GM19025 (cell line): Measurements from ENCODE around the gene TPST2.

Source experiments
- ATAC-seq: cut with Tn5 transposase; IDR thresholded peaks from one replicate; pipeline ENCODE4 v1.9.1; 2021; ENCODE audit warnings: mild to moderate bottlenecking, low read depth, moderate library complexity; ENCODE audit not compliant: unreplicated experiment

The TPST2 gene

GRCh38 chr22:26559961-26560575 is 29.9 kb downstream of the TPST2 start:
- no peak for ATAC-seq

- ATAC-seq: no peak
Observed at GRCh38 chr22:26558248-26558895, 31.6 kb downstream of the TPST2 start.

GRCh38 chr22:26556904-26557303 is 33.0 kb downstream of the TPST2 start:
- no peak for ATAC-seq

GRCh38 chr22:26555478-26555877 is 34.5 kb downstream of the TPST2 start:
- ATAC-seq: no peak

GRCh38 chr22:26554956-26555355 is 35.0 kb downstream of the TPST2 start:
- no peak for ATAC-seq

- no peak for ATAC-seq
Observed at GRCh38 chr22:26553056-26553752, 36.7 kb downstream of the TPST2 start.

- no peak for ATAC-seq
Observed at GRCh38 chr22:26552466-26552865, 37.5 kb downstream of the TPST2 start.

- ATAC-seq: no peak
Observed at GRCh38 chr22:26551568-26551967, 38.4 kb downstream of the TPST2 start.

- ATAC-seq: no peak
Observed at GRCh38 chr22:26550498-26551033, 39.4 kb downstream of the TPST2 start.

GRCh38 chr22:26549902-26550497 is 39.9 kb downstream of the TPST2 start:
- no peak for ATAC-seq

- ATAC-seq: no peak
Observed at GRCh38 chr22:26548984-26549383, 40.9 kb downstream of the TPST2 start.

GRCh38 chr22:26548303-26548702 is 41.6 kb downstream of the TPST2 start:
- no peak for ATAC-seq

GRCh38 chr22:26547837-26548236 is 42.1 kb downstream of the TPST2 start:
- ATAC-seq: no peak

- ATAC-seq: no peak
Observed at GRCh38 chr22:26547426-26547825, 42.5 kb downstream of the TPST2 start.

- no peak for ATAC-seq
Observed at GRCh38 chr22:26546282-26546681, 43.6 kb downstream of the TPST2 start.

- ATAC-seq: no peak
Observed at GRCh38 chr22:26545827-26546226, 44.1 kb downstream of the TPST2 start.

GRCh38 chr22:26545385-26545784 is 44.5 kb downstream of the TPST2 start:
- ATAC-seq: no peak

GRCh38 chr22:26544489-26544888 is 45.4 kb downstream of the TPST2 start:
- ATAC-seq: no peak

GRCh38 chr22:26542831-26543230 is 47.1 kb downstream of the TPST2 start:
- no peak for ATAC-seq

- no peak for ATAC-seq
Observed at GRCh38 chr22:26541167-26541819, 48.6 kb downstream of the TPST2 start.

- ATAC-seq: no peak
Observed at GRCh38 chr22:26540119-26540518, 49.8 kb downstream of the TPST2 start.
